Sigmoid colon (tissue), 7 donors: ENCODE data around the gene EID2B. TPM values are rescaled to one million over a fixed set of nuclear protein-coding genes. Genes with fewer than 3 reads are reported as not detected.

Experiments used
- DNase-seq: peaks from one replicate; pipeline ENCODE4 v3.0.0-alpha.2; 2019
- H3K27ac ChIP-seq, 4 donors: fragments of 200-600 bp; sonication (generic); one replicate each; pipeline ENCODE4 v1.5.1; 2016 to 2019; ENCODE audit warnings: mild to moderate bottlenecking in 1 of 4
- H3K27me3 ChIP-seq, 3 donors: fragments of 200-600 bp; sonication (generic); one replicate each; pipeline ENCODE4 v1.5.1; 2019; ENCODE audit warnings: mild to moderate bottlenecking in 1 of 3
- H3K36me3 ChIP-seq, 4 donors: fragments of 200-600 bp; sonication (generic); one replicate each; pipeline ENCODE4 v1.5.1; 2016 to 2019
- H3K4me1 ChIP-seq, 4 donors: fragments of 200-600 bp; sonication (generic); one replicate each; pipeline ENCODE4 v1.5.1; 2017 to 2019
- H3K4me3 ChIP-seq, 4 donors: fragments of 200-600 bp; sonication (generic); one replicate each; pipeline ENCODE4 v1.5.1; 2017 to 2019; ENCODE audit warnings: mild to moderate bottlenecking in 2 of 4, moderate library complexity in 1 of 4
- H3K9me3 ChIP-seq, 4 donors: fragments of 200-600 bp in 3 of 4; sonication (generic) in 3 of 4; one replicate each; pipeline versions ENCODE4 v1.5.1 to v1.6.1; 2013 to 2019
- EP300 ChIP-seq, 4 donors: sonication (generic); formaldehyde crosslinking; IDR thresholded peaks; one replicate each; pipeline ENCODE4 v1.6.1; 2017; ENCODE audit warnings: antibody characterized with exemption in 4 of 4
- POLR2A ChIP-seq, 2 donors: fragments of 450-650 bp; IDR thresholded peaks; one replicate each; pipeline ENCODE4 v1.6.1; 2016; ENCODE audit warnings: antibody characterized with exemption in 2 of 2, mild to moderate bottlenecking in 2 of 2, moderate library complexity in 2 of 2
- POLR2AphosphoS5 ChIP-seq, 4 donors: sonication (generic); formaldehyde crosslinking; IDR thresholded peaks; one replicate each; pipeline ENCODE4 v1.6.1; 2017; ENCODE audit warnings: antibody characterized with exemption in 4 of 4
- WGBS, 2 donors: extraction: QIAGEN DNeasy Blood & Tissue Kit; methylation state at CpG; one replicate each; pipeline ENCODE4 v1.1.7; 2013; 5-methylcytosine and 5-hydroxymethylcytosine counted together
- intact Hi-C: fragments of 100-400 bp; cut with DNase I; formaldehyde crosslinking; loops from one replicate; pipeline ENCODE4 v1.15.1; 2023
- polyA plus RNA-seq, 3 donors: library from polyadenylated mRNA; stranded (reverse); fragments of 200-250 nt; gene quantifications; one replicate each; pipeline ENCODE4 v1.2.3, GENCODE V29; 2013
- total RNA-seq, 4 donors: library from RNA; depleted of rRNA; stranded (reverse); fragments of >200 nt; gene quantifications; one replicate each; pipeline ENCODE4 v1.1.0, GENCODE V29; 2016
- TF ChIP-seq, protein P1 (sequence below), 4 experiments: fragments of 450-650 bp in 3 of 4; fragments of 200-600 bp in 1 of 4; IDR thresholded peaks; one replicate each; pipeline ENCODE4 v1.5.1; 2016 to 2019; ENCODE audit warnings: antibody characterized with exemption in 4 of 4, mild to moderate bottlenecking in 3 of 4, moderate library complexity in 2 of 4
- donor health status: healthy with polysubstance abuse.
- donor health status: Bipolar disorder and iron deficiency.
- donor health status: healthy.

Gene EID2B
- total and polyA plus RNA-seq, 7 donors, result 0.46 to 7.7 (median 3.9) TPM

GRCh38 chr19:39531834-39532232 lies 819 bp downstream of the EID2B start:
- 47 to 49% methylated on average over 14 of the region's 14 CpGs for WGBS, 2 donors
- intact Hi-C loops, result loop anchor here (2.0 to 5.0 kb wide), 5 partner anchors 35 to 405 kb away; partner anchors contain the start of genes DLL3, PAK4, SAMD4B and TIMM50
- Histone ChIP-seq H3K9me3 (no peaks in the 10 kb centered on the region), H3K27ac (peak overlapping the region; percentile 86 to 94 (median 92)), H3K36me3 (peaks cover 0 to 8% (median 0%) of the 10 kb centered on the region in 4 donors), H3K27me3 (no peaks in the 10 kb centered on the region), H3K4me1 (peaks cover 0 to 26% (median 11%) of the 10 kb centered on the region in 4 donors), H3K4me3 (peak overlapping the region; percentile 70 to 89 (median 78))
- DNase-seq, result peak; percentile 55
- TF ChIP-seq POLR2A (IDR thresholded peaks at IDR 0.05) (no peak), EP300 (IDR thresholded peaks at IDR 0.05) (no peak), POLR2AphosphoS5 (IDR thresholded peaks at IDR 0.05) (no peak)
- TF ChIP-seq, protein P1, sequence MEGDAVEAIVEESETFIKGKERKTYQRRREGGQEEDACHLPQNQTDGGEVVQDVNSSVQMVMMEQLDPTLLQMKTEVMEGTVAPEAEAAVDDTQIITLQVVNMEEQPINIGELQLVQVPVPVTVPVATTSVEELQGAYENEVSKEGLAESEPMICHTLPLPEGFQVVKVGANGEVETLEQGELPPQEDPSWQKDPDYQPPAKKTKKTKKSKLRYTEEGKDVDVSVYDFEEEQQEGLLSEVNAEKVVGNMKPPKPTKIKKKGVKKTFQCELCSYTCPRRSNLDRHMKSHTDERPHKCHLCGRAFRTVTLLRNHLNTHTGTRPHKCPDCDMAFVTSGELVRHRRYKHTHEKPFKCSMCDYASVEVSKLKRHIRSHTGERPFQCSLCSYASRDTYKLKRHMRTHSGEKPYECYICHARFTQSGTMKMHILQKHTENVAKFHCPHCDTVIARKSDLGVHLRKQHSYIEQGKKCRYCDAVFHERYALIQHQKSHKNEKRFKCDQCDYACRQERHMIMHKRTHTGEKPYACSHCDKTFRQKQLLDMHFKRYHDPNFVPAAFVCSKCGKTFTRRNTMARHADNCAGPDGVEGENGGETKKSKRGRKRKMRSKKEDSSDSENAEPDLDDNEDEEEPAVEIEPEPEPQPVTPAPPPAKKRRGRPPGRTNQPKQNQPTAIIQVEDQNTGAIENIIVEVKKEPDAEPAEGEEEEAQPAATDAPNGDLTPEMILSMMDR (IDR thresholded peaks at IDR 0.05), result no peak

DNA sequence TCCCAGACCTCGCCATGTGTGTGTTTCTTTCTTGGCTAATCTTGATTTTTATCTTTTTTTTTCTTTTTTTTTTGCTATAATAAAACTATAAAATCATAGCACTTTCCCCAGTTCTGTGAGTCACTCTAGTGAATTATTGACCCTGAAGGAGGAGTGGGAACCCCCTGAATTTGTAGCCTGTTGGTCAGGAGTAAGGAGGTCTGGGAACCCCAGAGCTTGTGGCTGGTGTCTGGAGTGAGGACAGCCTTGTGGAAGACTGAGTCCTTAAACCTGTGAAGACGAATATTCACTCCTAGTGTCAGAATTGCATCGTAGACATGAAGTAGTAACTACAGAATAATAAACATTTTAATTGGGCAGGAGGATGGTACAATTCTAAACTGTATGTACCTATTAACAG lies 7.4 kb downstream of the EID2B start:
- peak; percentile 14 for DNase-seq

GRCh38 chr19:39524495-39524894 lies 8.2 kb downstream of the EID2B start:
- H3K9me3 ChIP-seq, result no peaks in the 10 kb centered on the region
- TF ChIP-seq, protein P1 (IDR thresholded peaks at IDR 0.05), result no peak
- TF ChIP-seq POLR2AphosphoS5 (IDR thresholded peaks at IDR 0.05), result no peak
- no peak for TF ChIP-seq POLR2A (IDR thresholded peaks at IDR 0.05)
- no peak for TF ChIP-seq EP300 (IDR thresholded peaks at IDR 0.05)
- H3K4me1 ChIP-seq, result no peaks in the 10 kb centered on the region
- no peak overlapping the region for H3K4me3 ChIP-seq
- no peak overlapping the region for H3K27ac ChIP-seq
- intact Hi-C loops, result no loop called here
- no peaks in the 10 kb centered on the region for H3K27me3 ChIP-seq
- DNase-seq, result peak; percentile 40
- WGBS, 2 donors, result 35 to 70% methylated on average over 8 of the region's 8 CpGs
- H3K36me3 ChIP-seq, result peaks cover 0 to 8% (median 0%) of the 10 kb centered on the region in 4 donors

More for the DNA sequence above, 7.4 kb downstream of the EID2B start:
- 23 to 77% methylated on average over 3 of the region's 3 CpGs for WGBS, 2 donors
- Histone ChIP-seq H3K4me1 (peaks cover 0 to 5% (median 2%) of the 10 kb centered on the region in 4 donors), H3K36me3 (peaks cover 0 to 8% (median 0%) of the 10 kb centered on the region in 4 donors), H3K27ac (no peak overlapping the region), H3K4me3 (no peak overlapping the region), H3K9me3 (no peaks in the 10 kb centered on the region), H3K27me3 (no peaks in the 10 kb centered on the region)
- no peak for TF ChIP-seq EP300 (IDR thresholded peaks at IDR 0.05)
- no peak for TF ChIP-seq POLR2A (IDR thresholded peaks at IDR 0.05)
- no peak for TF ChIP-seq POLR2AphosphoS5 (IDR thresholded peaks at IDR 0.05)
- TF ChIP-seq, protein P1 (IDR thresholded peaks at IDR 0.05), result no peak
- intact Hi-C loops, result no loop called here

DNA sequence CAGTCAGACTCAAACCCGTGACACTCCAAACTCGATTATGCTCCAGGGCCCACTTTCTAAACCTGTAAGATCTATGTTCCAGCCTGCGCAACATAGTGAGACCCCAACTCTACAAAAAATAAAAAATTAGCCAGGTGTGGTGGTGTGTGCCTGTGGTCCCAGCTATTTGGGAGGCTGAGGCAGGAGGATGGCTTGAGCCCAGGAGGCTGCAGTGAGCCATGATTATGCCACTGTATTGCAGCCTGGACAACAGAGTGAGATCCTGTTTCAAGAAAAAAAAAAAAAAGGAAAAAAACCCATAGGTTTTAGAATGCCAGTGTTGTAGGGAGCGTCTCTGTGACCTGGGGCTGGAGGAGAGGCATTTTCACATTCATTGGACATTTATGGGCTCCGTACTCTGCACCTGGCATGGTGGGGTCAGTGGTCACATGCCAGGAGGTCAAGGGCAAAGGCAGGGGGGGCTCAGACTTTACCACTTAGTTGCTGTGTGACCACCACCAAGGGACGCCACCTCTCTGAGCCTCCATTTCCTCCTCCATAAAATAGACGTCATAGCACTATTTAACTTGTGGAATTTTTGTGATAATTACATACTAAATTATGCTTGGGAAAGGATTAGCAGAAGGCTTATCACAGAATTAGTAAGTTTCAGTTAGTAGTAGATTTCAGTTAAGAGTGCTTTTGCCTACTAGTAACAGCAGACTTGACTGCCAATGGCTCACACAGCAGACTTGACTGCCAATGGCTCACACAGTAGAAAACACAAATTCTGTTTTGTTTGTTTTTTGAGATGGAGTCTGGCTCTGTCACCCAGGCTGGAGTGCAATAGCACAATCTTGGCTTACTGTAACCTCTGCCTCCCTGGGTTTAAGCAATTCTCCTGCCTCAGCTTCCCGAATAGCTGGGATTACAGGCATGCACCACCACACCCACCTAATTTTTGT lies 11.8 kb downstream of the EID2B start:
- TF ChIP-seq POLR2AphosphoS5 (IDR thresholded peaks at IDR 0.05) (no peak), EP300 (IDR thresholded peaks at IDR 0.05) (no peak), POLR2A (IDR thresholded peaks at IDR 0.05) (no peak)
- TF ChIP-seq, protein P1 (IDR thresholded peaks at IDR 0.05), result no peak
- peaks cover 0 to 3% (median under 1%) of the 10 kb centered on the region in 4 donors for H3K4me1 ChIP-seq
- no peak overlapping the region for H3K4me3 ChIP-seq
- intact Hi-C loops, result no loop called here
- H3K9me3 ChIP-seq, result no peaks in the 10 kb centered on the region
- no peak overlapping the region for H3K27ac ChIP-seq
- peaks cover 1 to 12% (median 4%) of the 10 kb centered on the region in 3 donors for H3K27me3 ChIP-seq
- DNase-seq, result no peak
- no peaks in the 10 kb centered on the region for H3K36me3 ChIP-seq
- WGBS, 2 donors, result 75 to 86% methylated on average over 8 of the region's 8 CpGs
